ENCODE results near the gene DTX1.

The DTX1 gene

DNA sequence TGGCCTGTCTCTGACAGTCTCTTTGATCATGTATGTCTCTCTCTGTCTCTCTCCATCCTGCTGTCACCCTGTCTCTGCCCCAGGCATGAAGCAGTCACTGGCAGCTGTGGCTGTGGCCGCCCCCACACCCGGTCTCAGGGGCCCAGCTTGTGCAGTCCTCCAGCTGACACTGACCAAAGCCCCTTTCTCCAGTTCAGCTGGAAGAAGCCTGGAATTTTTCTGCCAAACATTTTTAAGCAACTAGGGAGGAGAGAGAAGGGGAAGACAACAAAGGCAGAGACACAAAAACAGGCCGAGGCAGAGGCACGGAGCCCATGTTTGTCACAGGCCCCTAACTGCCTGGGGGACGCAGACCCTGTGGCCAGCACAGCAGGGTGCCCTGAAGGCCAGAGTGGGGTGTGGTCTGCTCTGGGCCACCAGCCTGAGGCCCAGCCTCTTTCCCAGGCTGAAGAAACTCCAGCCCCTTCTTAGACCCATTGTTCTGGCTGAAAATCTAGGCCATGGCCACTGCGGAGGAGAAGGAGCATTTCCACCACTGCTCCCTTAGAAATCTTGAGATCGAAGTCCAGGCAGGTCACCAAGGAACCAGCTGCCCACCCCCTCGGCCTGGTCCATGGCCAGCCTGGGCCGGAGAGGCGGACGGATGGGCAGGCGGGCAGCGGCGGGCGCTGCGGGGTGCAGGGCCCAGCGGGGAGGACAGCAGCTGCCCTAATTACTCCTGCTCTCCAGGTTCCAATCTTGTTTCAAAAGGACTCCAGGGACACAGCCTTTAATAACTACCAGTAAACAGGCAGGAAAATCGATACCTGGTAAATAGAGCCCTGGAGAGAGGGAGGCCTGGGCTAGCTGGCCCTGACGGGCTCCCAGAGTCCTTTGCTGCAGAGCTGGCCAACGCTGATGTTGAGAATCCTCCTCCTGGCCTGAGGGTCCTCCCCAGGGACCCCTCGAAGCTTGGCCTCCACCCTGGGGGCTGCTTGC lies 14.9 kb downstream of the DTX1 start:
- DNase-seq (ENCODE audit: low read depth), result no peak

DNA sequence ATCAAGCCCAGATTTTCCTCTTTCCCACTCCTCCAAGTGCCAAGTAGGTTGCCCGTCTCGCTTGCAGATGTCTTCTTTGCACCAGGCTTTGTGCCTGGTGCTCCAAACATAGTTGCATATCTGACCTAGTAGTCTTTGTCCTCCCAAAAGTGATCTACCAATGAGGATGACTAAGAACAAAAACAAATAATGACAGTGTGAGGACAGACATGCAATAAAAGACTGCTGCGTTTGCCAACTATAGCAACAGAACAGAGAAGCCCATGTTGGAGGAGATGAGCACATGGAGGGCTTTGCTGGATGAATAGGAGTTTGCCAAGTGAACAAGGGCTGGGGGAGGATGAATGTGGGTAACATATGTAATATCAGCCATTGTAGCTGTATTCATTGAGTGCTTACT lies 15.6 kb downstream of the DTX1 start:
- DNase-seq (ENCODE audit: low read depth), result no peak

GRCh38 chr12:113073586-113073985 lies 17.1 kb downstream of the DTX1 start:
- no peak for DNase-seq (ENCODE audit: low read depth)

DNA sequence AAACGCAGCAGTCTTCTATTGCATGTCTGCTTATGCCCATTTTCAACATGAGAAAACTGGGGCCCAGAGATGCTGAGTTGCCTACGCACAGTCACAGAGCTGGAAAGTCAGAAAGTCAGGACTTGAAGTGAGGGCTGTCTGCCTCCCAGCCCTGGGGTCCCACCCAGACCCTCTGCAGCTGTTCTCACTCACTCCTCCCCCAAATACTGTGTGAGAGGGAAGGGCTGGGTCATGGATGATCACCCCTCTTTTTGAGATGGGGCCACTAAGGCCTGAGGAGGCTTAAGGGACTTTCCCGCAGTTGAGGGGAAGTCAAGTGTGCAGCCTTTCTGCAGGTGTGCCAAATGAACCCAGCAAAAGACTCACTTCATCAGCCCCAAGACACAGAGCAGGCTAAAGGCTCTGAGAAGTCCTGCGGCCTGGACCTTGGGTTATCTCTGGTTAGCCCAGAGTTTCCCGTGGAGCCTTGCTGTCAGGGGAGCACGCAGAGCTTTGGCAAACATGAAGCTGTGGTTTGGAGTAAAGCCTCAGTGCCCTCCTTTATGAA lies 18.7 kb downstream of the DTX1 start:
- no peak for DNase-seq (ENCODE audit: low read depth)

DNA sequence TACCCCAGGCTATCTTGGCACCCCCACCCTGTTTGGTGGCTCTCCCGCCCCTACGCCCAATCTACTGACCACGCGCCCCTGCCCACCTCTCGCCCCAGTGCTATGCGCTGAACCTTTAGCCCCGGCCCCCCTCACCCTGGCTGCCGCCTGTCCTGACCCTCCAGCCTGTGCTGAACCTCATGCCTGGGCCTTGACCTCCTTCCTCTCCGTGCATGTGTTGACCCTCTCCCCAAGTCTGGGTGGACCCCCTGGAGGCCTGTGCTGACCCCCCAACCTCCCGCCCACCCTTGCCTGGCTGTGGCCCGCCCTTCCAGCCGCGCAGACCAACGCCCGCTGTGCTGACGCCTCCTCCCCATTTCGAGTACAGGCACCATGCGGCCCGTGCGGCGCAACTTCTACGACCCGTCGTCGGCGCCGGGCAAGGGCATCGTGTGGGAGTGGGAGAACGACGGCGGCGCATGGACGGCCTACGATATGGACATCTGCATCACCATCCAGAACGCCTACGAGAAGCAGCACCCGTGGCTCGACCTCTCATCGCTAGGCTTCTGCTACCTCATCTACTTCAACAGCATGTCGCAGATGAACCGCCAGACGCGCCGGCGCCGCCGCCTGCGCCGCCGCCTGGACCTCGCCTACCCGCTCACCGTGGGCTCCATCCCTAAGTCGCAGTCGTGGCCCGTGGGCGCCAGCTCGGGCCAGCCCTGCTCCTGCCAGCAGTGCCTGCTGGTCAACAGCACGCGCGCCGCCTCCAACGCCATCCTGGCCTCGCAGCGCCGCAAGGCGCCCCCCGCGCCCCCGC lies 20.7 kb downstream of the DTX1 start:
- no peak for DNase-seq (ENCODE audit: low read depth)

- DNase-seq (ENCODE audit: low read depth), result no peak
Measured at GRCh38 chr12:113077859-113078255, 21.3 kb downstream of the DTX1 start.

DNA sequence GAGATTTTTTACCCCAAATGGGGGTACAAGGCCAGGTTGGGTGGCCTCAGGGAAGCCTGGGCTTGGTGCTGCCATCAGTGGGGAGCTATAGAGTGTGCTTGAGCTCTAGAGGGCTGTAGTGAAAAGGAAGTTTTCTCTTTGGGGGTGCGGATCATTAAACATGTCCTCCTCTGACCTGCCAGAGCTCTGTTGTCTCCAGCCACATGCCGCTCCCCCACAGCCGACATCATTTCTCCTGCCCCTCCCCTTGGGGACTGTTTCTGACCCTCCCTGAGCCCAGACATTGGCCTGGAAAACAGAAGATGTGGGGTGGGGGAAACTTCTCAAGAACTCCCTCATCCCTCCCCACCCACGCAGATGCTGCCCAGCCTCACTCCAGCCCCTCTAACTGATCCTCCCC lies 25.3 kb downstream of the DTX1 start:
- DNase-seq (ENCODE audit: low read depth), result no peak

- no peak for DNase-seq (ENCODE audit: low read depth)
Measured at GRCh38 chr12:113082486-113083148, 26.1 kb downstream of the DTX1 start.

DNA sequence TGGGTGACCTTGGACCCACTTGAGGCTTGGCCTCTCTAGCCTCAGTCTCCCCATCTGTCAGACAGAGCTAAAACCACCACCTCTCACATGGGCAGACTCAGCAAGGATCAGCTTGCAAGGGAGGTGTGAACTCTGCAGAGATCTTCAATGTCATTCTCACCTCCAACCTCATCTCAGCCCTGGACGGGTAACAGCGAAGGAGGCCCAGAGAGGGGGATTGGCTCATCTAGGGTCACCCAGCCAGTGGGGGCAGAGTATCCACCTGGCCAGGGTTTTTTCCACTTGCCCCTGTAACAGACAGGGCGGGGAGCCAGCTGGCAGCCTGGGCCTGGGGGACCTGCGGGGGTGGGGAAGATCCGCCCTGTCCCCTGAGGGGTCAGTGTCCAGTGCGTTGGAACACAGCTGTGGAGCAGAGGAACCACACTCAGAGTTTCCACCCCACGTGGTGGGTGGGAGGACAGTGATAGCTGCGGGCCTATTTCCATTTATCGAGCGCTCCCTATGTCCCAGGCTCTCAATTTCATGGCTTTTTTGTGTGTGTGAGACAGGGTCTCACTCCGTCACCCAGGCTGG lies 27.4 kb downstream of the DTX1 start:
- no peak for DNase-seq (ENCODE audit: low read depth)

- DNase-seq (ENCODE audit: low read depth), result no peak
Measured at GRCh38 chr12:113086249-113087164, 30.0 kb downstream of the DTX1 start.

DNA sequence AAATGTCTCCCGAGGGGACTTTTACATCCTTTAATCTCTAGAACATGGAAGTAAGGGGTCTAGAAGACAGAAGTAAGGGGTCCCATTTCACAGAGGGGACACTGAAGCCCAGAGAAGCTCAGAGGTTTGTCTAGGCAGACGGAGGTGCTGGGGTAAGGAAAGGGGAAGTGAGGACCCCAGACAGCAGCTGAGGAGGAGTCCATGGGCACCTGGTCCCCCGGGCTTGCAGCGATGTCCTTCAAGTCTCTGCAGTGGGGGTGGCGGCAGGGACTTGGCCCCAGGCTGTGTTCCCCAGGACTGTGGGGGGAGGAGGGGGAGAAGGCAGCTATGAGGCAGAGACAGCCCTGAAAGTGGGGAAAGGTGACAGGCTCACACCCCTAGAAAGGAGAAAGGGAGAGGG lies 30.7 kb downstream of the DTX1 start:
- DNase-seq (ENCODE audit: low read depth), result no peak

DNA sequence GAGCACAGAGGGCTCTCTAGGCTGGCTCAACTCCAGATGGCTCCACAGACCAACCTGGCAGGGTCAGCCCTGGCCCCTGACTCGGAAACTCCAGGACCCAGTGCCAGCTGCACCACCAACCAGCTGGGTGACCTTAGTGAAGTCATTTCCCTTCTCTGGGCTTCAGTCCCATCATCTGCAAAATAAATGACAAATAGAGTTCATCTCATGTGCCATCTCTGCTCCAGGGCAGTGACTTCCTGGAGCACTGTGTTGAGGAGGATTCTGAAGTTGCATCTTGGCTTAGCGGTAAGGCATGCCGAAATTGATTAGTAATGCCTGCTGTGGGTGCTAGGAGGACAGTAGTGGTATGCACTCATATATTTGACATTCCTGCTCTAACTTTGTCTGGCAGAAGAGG lies 31.5 kb downstream of the DTX1 start:
- no peak for DNase-seq (ENCODE audit: low read depth)

GRCh38 chr12:113088971-113089756 lies 32.6 kb downstream of the DTX1 start:
- DNase-seq (ENCODE audit: low read depth), result no peak

DNA sequence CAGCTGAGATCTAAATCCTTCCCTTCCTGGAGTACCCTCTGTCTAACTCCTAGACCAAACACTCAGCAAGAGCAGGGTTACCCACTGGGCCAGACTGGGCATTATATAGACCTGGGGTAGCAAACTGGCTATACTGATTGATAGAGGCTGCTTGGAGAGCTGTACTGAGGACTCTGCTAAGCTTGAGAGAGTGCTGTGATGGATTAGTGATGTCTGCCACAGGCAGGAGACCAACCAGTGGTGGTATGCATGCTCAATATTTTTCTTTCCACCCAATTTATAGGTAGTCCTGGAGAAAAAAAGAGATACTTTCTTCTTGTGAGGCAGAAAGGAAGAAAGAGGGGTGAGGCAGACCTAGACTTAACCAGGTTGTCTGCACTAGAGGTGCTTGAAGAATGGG lies 33.3 kb downstream of the DTX1 start:
- no peak for DNase-seq (ENCODE audit: low read depth)

DNA sequence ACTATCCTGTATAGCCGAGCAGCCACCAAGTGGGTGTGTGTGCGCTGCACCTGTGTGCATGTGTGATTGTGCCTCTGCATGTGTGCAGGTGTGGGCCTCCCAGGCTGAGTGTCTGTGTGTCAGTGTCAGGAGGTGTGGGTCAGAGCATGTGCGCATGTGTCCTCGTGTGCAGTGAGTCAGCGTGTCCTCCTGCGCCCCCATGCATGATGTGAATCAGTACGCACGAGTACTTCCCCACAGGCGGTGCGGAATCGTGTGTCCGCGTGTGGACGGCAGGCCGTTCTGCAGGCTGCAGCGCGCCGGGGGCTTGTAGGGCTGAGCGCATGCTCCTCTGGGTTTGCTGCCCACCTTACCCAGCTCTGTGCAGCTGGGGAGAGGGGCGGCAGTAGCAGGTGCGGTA lies 34.2 kb downstream of the DTX1 start:
- DNase-seq (ENCODE audit: low read depth), result no peak

- DNase-seq (ENCODE audit: low read depth), result no peak
Measured at GRCh38 chr12:113091506-113091905, 35.0 kb downstream of the DTX1 start.

DNA sequence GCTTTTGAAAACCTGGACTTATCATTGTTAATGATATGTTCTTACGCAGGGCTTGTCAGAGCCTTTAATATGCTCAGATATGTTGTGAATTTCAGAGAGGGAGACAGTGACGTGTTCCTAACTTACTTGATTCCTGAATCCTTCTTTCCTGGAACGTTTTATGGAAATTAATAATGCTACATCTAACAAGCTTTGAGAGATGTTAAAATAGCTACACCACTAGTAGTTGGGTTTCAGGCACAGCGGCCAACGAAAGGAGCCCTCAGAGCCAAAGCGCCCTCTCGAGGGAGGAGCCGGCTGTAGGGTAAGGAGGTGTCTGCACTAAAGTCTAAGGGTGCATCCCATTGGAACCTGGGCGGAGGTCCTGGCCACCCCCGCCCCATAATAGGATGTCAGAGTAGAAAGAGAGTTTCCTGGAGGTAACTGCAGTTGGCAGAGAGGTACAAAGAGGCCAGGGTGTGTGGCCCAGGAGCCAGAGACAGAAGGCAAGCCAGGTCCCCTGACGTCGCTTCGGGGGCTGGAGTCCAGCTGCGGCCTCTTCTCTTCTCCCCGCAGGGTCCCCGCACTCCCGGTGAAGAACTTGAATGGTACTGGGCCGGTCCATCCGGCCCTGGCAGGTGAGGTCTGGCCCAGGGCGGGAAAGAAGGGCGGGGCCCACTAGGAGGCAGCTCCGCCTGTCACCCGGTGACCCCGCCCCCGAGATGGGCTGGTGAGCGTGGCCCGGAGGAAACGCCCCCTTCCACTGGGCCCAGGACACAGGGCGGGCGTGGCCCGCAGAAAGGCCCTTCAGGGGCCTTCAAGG lies 36.3 kb downstream of the DTX1 start:
- DNase-seq (ENCODE audit: low read depth), result no peak

GRCh38 chr12:113093409-113094101 lies 37.0 kb downstream of the DTX1 start:
- DNase-seq (ENCODE audit: low read depth), result no peak

DNA sequence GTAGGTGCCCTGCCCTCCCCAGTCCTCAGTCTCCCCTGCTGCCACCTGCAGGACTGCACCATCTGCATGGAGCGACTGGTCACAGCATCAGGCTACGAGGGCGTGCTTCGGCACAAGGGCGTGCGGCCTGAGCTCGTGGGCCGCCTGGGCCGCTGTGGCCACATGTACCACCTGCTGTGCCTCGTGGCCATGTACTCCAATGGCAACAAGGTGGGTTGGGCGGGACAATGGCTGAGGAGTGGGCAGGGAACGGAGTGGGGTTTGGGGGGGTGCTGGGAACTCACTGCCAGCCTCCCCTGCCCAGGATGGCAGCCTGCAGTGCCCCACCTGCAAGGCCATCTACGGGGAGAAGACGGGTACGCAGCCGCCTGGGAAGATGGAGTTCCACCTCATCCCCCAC lies 38.2 kb downstream of the DTX1 start:
- no peak for DNase-seq (ENCODE audit: low read depth)
